Measurements from ENCODE around the gene TSHZ2.

Gene TSHZ2

GRCh38 chr20:53448875-53449274, 476.7 kb downstream of the TSHZ2 start:
- no peaks in the 10 kb centered on the region for H3K36me3 ChIP-seq (ENCODE audit: control insufficient read depth, insufficient read depth, low read length)
- 0 out of 2 replicates have a peak, but pooled peaks cover 2% of the 10 kb centered on the region for H3K27me3 ChIP-seq (replicated peaks; ENCODE audit: control insufficient read depth, insufficient read depth, low read length)
- DNase-seq (ENCODE audit: extremely low read depth, insufficient read length) = no peak
- no peak for TF ChIP-seq CTCF (IDR thresholded peaks at IDR 0.05; ENCODE audit: insufficient read depth, low read length, poor library complexity, severe bottlenecking)
- H3K4me3 ChIP-seq (replicated peaks; ENCODE audit: low read depth, low read length) = no peak overlapping the region

DNA sequence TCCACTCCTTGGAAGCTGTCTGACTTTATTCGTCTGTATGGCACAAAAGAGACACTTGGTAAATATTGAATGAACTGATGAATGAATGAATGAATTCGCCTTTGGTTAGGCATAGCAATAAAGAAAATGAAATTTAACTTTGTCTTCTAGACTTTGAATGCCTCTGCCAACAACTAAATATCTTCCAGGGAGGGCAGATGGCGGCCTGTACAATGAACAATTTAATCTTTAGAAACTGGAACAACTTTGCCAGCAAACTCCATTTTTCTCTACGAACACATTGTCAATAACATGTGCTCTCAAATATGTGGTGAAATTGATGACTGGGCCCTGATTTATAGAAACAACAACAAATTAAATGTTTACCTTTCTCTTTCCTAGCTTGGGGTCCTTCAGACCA, 480.9 kb downstream of the TSHZ2 start:
- no peak for DNase-seq (ENCODE audit: extremely low read depth, insufficient read length)
- H3K36me3 ChIP-seq (ENCODE audit: control insufficient read depth, insufficient read depth, low read length) = no peaks in the 10 kb centered on the region
- H3K27me3 ChIP-seq (replicated peaks; ENCODE audit: control insufficient read depth, insufficient read depth, low read length) = no peaks in the 10 kb centered on the region
- TF ChIP-seq CTCF (IDR thresholded peaks at IDR 0.05; ENCODE audit: insufficient read depth, low read length, poor library complexity, severe bottlenecking) = no peak
- H3K4me3 ChIP-seq (replicated peaks; ENCODE audit: low read depth, low read length) = no peak overlapping the region

- Histone ChIP-seq H3K4me3 (replicated peaks; ENCODE audit: low read depth, low read length) (no peak overlapping the region), H3K36me3 (ENCODE audit: control insufficient read depth, insufficient read depth, low read length) (no peaks in the 10 kb centered on the region), H3K27me3 (replicated peaks; ENCODE audit: control insufficient read depth, insufficient read depth, low read length) (no peaks in the 10 kb centered on the region)
- TF ChIP-seq CTCF (IDR thresholded peaks at IDR 0.05; ENCODE audit: insufficient read depth, low read length, poor library complexity, severe bottlenecking) = no peak
- no peak for DNase-seq (ENCODE audit: extremely low read depth, insufficient read length)
Observed at GRCh38 chr20:53454675-53455276, 482.6 kb downstream of the TSHZ2 start.

- TF ChIP-seq CTCF (IDR thresholded peaks at IDR 0.05; ENCODE audit: insufficient read depth, low read length, poor library complexity, severe bottlenecking) = no peak
- no peak overlapping the region for H3K4me3 ChIP-seq (replicated peaks; ENCODE audit: low read depth, low read length)
- H3K36me3 ChIP-seq (ENCODE audit: control insufficient read depth, insufficient read depth, low read length) = no peaks in the 10 kb centered on the region
- no peak for DNase-seq (ENCODE audit: extremely low read depth, insufficient read length)
- no peaks in the 10 kb centered on the region for H3K27me3 ChIP-seq (replicated peaks; ENCODE audit: control insufficient read depth, insufficient read depth, low read length)
Observed at GRCh38 chr20:53463101-53463972, 491.2 kb downstream of the TSHZ2 start.

GRCh38 chr20:53466279-53466678, 494.1 kb downstream of the TSHZ2 start:
- H3K27me3 ChIP-seq (replicated peaks; ENCODE audit: control insufficient read depth, insufficient read depth, low read length) = no peaks in the 10 kb centered on the region
- no peak overlapping the region for H3K4me3 ChIP-seq (replicated peaks; ENCODE audit: low read depth, low read length)
- no peaks in the 10 kb centered on the region for H3K36me3 ChIP-seq (ENCODE audit: control insufficient read depth, insufficient read depth, low read length)
- TF ChIP-seq CTCF (IDR thresholded peaks at IDR 0.05; ENCODE audit: insufficient read depth, low read length, poor library complexity, severe bottlenecking) = no peak
- DNase-seq (ENCODE audit: extremely low read depth, insufficient read length) = no peak
